GM18505 (cell line): ENCODE results near the gene NUBP1.

Experiments used
- ATAC-seq: cut with Tn5 transposase; IDR thresholded peaks from one replicate; pipeline ENCODE4 v1.9.1; 2021; ENCODE audit not compliant: unreplicated experiment
- POLR2A ChIP-seq: IDR thresholded peaks from 4 replicates; pipeline ENCODE4 v1.6.1; 2011; ENCODE audit warnings: borderline replicate concordance; ENCODE audit not compliant: insufficient read depth, insufficient read length; ENCODE audit errors: extremely low read depth

Gene NUBP1

GRCh38 chr16:10743610-10744369, at the start of gene NUBP1:
Gene NUBP1 (plus strand): TSS chr16:10743842. CDS start chr16:10743864, 22 bp downstream.
- TF ChIP-seq POLR2A: peak; percentile 92
- ATAC-seq: peak; percentile 80

- ATAC-seq: no peak
These were observed 49.8 kb upstream of the NUBP1 start for GRCh38 chr16:10693889-10694288.

DNA sequence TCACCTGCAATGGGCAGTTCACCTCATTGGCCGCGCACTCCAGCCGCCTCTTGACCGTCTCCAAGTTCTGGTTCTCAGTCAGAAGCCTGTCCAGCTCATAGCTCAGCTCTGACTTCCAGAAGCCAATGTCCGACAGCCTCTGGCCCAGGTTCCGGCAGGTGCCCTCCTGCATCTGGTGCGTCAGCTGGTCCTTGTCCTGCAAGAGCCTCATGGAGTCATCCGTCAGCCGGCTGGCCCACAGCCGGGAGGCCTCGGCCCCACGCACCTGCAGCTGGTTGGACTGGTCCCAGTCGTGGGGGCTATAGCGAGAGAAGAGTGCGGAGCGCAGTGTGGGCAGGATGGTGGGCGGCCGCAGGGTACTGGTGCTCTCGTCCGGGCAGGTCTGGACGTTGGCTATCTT, 49.3 kb upstream of the NUBP1 start:
- ATAC-seq: no peak
- no peak for TF ChIP-seq POLR2A

More at GRCh38 chr16:10693889-10694288, 49.8 kb upstream of the NUBP1 start:
- no peak for TF ChIP-seq POLR2A

GRCh38 chr16:10694830-10695229, 48.8 kb upstream of the NUBP1 start, which contains the start of gene TEKT5:
Gene TEKT5 (minus strand): TSS chr16:10694930. CDS start chr16:10694873, 57 bp downstream.
- ATAC-seq: no peak
- no peak for TF ChIP-seq POLR2A

- TF ChIP-seq POLR2A: no peak
- ATAC-seq: no peak
These were observed 43.9 kb upstream of the NUBP1 start for GRCh38 chr16:10699756-10700155.

GRCh38 chr16:10708969-10709368, 34.7 kb upstream of the NUBP1 start:
- ATAC-seq: no peak
- no peak for TF ChIP-seq POLR2A

GRCh38 chr16:10728003-10728887, 15.4 kb upstream of the NUBP1 start:
- no peak for ATAC-seq

DNA sequence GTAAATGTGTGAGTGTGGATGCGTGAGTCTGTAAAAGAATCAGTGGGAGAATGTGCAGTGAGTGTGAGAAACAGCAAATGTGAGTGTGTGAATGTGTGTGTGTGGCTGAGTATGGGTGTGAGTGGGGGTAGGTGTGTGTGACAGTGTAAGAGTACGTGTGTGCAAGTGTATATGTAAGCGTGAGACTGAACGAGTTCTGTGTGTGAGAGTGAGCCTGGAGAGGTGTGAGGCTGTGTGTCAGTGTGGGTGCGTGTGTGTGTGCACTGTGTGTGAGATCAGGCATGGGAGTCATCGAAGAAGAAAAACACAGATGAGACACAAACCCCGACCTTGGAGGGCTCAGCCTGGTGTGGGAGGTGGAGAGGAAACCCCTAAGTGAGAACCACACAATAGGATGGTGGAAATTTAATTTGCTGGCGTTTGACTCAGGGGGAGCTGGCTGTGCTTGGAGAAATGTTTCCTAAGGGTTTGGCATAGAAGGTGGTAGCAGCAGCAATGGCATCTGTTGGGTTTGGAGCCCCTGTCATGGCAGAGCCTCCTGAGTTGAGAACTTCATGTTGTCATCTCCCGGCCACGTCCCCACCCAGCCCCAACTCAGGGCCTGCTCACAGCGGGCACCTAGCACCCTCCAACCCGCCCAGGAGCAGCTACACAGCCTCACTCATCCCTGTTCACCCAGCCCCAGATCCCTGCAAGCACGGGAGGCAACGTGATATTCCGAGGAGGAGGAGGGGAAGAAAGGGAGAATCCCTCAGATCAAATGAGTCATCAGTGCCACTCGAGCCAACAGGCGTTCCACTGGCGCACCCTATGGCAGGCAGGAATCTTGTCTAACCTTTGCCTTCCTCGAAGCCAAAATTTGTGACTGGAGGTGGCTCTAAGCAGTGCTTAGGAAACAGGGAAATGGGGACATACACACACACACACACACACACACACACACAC, 14.3 kb upstream of the NUBP1 start:
- ATAC-seq: no peak
- no peak for TF ChIP-seq POLR2A

More at GRCh38 chr16:10728003-10728887, 15.4 kb upstream of the NUBP1 start:
- TF ChIP-seq POLR2A: no peak

- no peak for TF ChIP-seq POLR2A
These were observed 11.9 kb upstream of the NUBP1 start for GRCh38 chr16:10731790-10732189.

GRCh38 chr16:10737068-10737625, 6.5 kb upstream of the NUBP1 start:
- TF ChIP-seq POLR2A: no peak
- ATAC-seq: no peak

More at GRCh38 chr16:10731790-10732189, 11.9 kb upstream of the NUBP1 start:
- no peak for ATAC-seq

- TF ChIP-seq POLR2A: peak; percentile 52
- ATAC-seq: peak; percentile 65
These were observed 5.2 kb upstream of the NUBP1 start for GRCh38 chr16:10738231-10739077.
